KBM-7 (cell line): Measurements from ENCODE around the gene LITAF.
"Not testable (repeated sequence)": the region's sequence is repeated elsewhere in the genome, so short reads cannot be mapped to it uniquely, and the experiment has no call there.

ENCODE experiments used
- DNase-seq: peaks from one replicate; pipeline ENCODE4 v3.0.0-alpha.2; 2015
- in situ Hi-C: fragments of 300-500 bp; cut with MboI; formaldehyde crosslinking; loops from 2 replicates; pipeline ENCODE4 v1.14.3; 2020; ENCODE audit warnings: low sequenced_read_pairs, low pct_unique_long_range_greater_than_20kb, mixed read lengths

LITAF gene

GRCh38 chr16:11603331-11603750, 16.6 kb upstream of the LITAF start:
- in situ Hi-C loops, result no loop called here
- DNase-seq, result no peak

GRCh38 chr16:11602321-11602720, 15.6 kb upstream of the LITAF start:
- no peak for DNase-seq
- in situ Hi-C loops, result no loop called here

DNA sequence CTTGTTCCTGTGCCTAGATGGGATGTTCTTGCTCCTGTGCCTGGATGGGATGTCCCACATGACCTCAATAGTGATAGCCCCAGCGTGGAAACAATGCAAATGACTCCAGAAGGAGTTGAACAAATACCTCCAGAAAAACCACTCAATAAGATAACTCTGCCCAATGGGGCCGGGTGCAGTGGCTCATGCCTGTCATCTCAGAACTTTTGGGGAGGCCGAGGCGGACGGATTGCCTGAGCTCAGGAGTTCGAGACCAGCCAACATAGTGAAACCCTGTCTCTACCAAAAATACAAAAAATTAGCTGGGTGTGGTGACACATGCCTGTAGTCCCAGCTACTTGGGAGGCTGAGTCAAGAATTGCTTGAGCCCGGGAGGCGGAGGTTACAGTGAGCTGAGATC, 15.2 kb upstream of the LITAF start:
- in situ Hi-C loops, result no loop called here
- DNase-seq, result no peak

DNA sequence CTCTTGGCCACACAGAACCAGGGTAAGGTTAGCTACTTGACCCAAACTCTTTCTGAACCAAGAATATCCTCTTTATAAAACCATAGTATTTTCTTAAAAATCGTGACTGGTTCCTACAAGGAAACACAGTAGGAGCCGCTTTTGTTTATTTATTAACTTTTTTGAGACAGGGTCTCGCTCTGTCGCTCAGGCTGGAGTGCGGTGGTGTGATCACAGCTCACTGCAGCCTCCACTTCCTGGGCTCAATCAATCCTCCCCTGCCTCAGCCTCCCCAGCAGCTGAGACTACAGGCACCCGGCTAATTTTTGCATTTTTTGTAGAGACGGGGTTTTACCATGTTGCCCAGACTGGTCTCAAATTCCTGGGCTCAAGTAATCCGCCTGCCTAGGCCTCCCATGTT, 14.7 kb upstream of the LITAF start:
- in situ Hi-C loops, result no loop called here
- DNase-seq, result no peak

DNA sequence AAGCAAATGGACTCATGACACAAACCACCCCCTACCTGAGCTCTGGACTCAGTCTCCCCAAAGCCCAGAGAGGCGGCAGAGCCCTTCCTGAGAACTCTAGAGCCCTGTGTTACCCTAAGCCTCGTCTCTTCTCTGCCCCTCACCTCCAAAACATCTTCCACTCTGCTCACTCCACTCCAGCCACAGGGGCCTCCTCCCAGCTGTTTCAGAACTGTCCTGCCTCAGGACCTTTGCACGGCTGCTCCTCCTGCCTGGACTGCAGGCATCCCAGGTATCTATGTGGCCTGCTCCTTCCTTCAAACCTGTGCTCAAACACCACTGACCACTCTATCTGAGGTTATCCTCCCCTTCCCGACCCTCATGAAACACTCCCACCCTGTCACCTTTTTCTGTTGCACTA, 12.9 kb upstream of the LITAF start:
- in situ Hi-C loops, result no loop called here
- DNase-seq, result no peak

DNA sequence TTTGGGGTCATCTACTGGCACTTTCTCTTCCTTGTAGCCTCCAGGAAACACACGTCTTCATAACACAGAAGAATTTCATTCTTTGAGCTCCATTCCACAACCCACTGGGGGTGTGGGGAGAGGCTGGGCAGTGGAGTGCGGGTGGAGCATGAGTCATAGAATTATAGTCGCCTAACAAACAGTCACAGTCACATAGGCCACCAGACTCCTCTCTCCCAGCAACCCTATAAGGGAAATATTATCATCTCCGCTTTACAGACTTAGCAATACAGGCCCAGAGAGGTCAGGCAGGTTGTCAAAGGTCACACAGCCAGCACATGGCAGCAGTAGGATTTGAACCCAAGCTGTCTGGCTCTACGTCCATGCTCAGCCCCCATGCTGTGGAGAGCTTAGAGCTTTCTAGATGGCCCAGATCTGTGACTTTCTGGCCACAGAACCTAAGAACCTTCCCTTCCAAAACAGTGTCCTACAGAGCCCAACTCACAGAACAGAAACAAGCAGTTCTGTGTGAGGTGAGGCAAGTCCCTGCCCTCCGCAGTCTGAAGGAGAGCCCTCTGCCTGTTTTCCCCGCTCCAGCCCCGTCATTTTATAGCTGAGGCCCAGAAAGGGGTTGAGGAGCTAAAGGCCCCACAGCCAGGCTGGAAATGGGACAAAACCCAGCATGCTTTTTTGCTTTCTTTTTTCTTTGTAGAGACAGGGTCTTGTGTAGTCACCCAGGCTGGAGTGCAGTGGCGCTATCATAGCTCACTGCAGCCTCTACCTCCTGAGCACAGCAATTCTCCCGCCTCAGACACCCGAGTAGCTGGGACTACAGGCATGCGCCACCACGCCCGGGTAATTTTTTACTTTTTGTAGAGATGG, 10.7 kb upstream of the LITAF start:
- in situ Hi-C loops, result no loop called here
- peak; percentile 58 for DNase-seq

DNA sequence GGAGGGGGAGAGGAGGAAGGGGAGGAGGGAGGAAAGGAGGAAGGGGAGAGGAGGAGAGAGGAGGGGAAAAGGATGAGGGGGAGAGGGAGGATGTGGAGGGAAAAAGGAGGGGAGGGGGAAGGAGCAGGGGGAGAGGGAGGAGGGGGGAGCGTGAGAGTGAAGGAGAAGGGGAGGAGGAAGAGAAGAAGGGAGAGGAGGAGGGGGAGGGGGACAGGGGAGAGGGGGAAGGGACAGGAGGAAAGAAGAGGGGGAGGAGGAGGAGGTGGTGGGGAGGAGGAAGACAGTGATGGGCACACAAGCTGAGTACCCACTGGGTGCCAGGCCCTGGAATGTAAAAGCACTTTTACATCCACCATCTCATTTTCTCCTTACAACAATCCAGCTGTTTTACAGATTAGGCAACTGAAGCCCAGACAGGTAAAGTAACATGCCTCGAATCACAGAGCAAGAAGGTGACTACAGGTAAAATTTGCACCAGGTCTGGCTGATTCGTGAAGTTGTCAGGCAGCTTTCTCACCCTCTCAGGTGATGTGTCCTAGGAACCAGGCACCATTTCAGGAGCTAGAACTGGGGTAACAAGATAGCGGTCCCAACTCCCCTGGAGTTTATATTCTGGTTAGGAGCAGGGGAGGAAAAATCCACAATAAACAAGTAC, 10.0 kb upstream of the LITAF start:
- in situ Hi-C loops, result no loop called here
- DNase-seq, result no peak

GRCh38 chr16:11593581-11593980, 6.9 kb upstream of the LITAF start:
- no peak for DNase-seq
- in situ Hi-C loops, result no loop called here

DNA sequence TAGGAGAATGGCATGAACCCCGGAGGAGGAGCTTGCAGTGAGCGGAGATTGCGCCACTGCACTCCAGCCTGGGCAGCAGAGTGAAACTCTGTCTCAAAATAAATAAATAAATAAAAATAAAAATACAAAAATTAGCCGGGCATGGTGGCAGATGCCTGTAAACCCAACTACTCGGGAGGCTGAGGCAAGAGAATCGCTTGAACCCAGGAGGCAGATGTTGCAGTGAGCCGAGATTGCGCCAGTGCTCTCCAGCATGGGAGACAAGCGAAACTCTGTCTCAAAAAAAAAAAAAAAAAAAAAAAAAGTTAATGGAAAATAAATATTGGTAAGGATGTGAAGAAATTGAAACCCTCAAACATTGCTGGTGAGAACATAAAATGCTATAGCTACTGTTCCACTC, 6.4 kb upstream of the LITAF start:
- DNase-seq, in situ Hi-C loops: not testable (repeated sequence)

GRCh38 chr16:11591630-11592029, 4.9 kb upstream of the LITAF start:
- in situ Hi-C loops, result not testable (repeated sequence)

GRCh38 chr16:11589198-11589550, 2.5 kb upstream of the LITAF start:
- no peak for DNase-seq
- in situ Hi-C loops, result no loop called here

More at GRCh38 chr16:11591630-11592029, 4.9 kb upstream of the LITAF start:
- not testable (repeated sequence) for DNase-seq

GRCh38 chr16:11588321-11589197, 1.8 kb upstream of the LITAF start:
- in situ Hi-C loops, result no loop called here
- DNase-seq, result no peak

DNA sequence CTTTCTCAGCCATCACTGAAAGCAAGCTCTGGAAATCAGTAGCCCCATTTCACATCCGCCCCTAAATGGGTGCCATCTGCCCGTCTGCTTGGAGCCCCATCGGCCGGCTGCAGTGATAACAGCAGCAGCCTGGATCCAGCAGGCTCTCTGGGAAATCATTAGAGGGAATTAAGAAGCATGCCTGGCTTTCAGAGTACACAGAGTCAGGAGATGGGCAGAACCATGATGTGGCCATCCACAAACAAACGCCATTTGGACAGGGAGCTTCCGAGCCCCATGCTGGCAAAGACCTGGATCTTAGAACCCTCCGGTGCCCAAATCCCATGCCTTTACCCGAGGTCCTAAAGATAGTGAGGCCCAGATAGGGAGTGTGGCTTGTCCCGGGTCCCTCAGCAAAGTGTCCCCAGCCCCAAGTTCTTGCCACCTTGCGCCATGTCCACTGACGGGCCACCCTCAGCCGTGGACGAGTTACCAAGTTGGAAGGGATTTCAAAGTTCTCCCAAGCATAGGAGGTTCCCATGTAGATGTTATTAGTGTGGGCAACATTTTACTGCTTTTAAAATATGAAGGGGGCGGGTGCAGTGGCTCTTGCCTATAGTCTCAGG, 1.0 kb upstream of the LITAF start:
- in situ Hi-C loops, result no loop called here
- no peak for DNase-seq

GRCh38 chr16:11586378-11586855, 302 bp downstream of the LITAF start:
- DNase-seq, result no peak
- in situ Hi-C loops, result no loop called here

GRCh38 chr16:11585460-11586377, 1.0 kb downstream of the LITAF start:
- in situ Hi-C loops, result no loop called here
- peak; percentile 49 for DNase-seq

DNA sequence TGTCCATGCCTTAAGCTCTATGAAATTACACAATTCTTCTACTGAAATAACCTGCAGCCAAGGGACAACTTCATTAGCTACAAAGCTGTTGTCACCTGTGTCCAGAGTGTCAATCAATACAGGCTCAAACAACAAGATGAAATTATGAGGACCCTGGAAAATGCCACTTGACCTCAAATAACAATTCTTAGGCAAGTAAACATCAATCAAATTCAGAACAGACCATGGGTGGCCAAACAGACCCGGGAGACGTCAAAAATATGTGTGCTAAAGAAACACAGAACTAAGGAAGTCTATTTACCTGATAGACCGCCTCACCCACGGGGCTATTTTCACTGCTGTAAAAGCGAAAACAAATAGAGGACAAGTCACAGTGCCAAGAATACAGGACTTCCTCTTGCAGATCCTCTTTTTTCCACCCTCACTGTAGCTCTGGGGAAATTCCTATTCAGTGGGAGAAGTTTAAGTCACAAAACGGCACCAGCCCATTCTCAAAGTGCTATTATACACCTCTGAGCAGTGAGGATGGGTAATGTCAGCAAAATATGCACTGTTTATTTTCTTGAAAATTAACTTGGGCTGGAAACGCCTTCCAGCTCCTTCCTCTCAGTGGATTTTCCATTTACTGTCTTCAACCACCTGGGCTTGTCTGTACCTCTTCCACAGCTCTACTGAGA, 2.7 kb downstream of the LITAF start:
- in situ Hi-C loops, result no loop called here
- DNase-seq, result peak; percentile 56

DNA sequence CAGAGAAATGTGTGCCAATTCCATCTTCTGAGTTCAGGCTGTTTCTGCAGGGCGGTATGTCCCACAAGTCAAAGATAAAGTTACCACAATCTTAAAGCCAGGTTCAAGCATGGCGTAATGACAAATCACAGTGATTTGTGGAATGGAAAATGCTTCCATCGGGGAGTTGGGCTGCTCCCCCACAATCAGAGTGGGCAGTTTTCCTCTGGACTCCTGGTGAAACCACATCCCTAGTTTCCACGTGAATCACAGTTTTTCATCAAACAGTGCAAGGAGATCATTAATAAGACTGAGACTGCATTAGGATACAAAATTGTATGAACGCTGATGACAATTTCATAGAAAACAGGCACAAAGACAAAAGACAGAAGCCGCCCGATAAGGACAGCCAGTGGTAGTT, 3.6 kb downstream of the LITAF start:
- no peak for DNase-seq
- in situ Hi-C loops, result no loop called here
